Activated CD4-positive, alpha-beta T cell treated with anti-CD3 and anti-CD28 coated beads, Interleukin-2, amount 10 ng/mL, durations not matched to agents 7 days and 5 days (primary cell): Measurements from ENCODE around the gene MINAR2. TPM values are rescaled to one million over a fixed set of nuclear protein-coding genes. Genes with fewer than 3 reads are reported as not detected.

ENCODE experiments used
- CTCF ChIA-PET: fragments of 350-600 bp; sonication (Branson Sonifier 250); formaldehyde crosslinking; loops from one replicate; lab custom pipeline; 2021; ENCODE audit warnings: antibody characterized with exemption; lab: Charles Lee
- POLR2A ChIA-PET: fragments of 350-600 bp; sonication (Branson Sonifier 250); formaldehyde crosslinking; loops from one replicate; lab custom pipeline; 2021; ENCODE audit warnings: antibody characterized with exemption; lab: Charles Lee
- DNase-seq: peaks from one replicate; pipeline ENCODE4 v3.0.0-alpha.2; 2020
- H3K27ac Mint-ChIP-seq: one replicate; pipeline ENCODE4 v1.8.0; 2021; ENCODE audit warnings: mild to moderate bottlenecking, moderate library complexity, mixed read lengths
- H3K27me3 Mint-ChIP-seq: one replicate; pipeline ENCODE4 v1.8.0; 2021; ENCODE audit warnings: mixed read lengths
- H3K36me3 Mint-ChIP-seq: one replicate; pipeline ENCODE4 v1.8.0; 2021; ENCODE audit warnings: low read depth, mixed read lengths
- H3K4me1 Mint-ChIP-seq: one replicate; pipeline ENCODE4 v1.8.0; 2021; ENCODE audit warnings: mixed read lengths
- H3K4me3 Mint-ChIP-seq: one replicate; pipeline ENCODE4 v1.8.0; 2021; ENCODE audit warnings: mild to moderate bottlenecking, moderate library complexity, mixed read lengths
- H3K9me3 Mint-ChIP-seq: one replicate; pipeline ENCODE4 v1.8.0; 2021; ENCODE audit warnings: mixed read lengths
- total RNA-seq, 2 experiments: library from RNA; stranded (reverse); gene quantifications; one replicate each; pipeline ENCODE4 v1.2.3, GENCODE V29; 2021

MINAR2 gene
- total RNA-seq, 2 experiments from 2014 or later = not detected

GRCh38 chr5:129807162-129807814 is 59.4 kb downstream of the MINAR2 start:
- ChIA-PET CTCF (no interaction called here), POLR2A (no interaction called here)
- no peaks in the 10 kb centered on the region for H3K4me1 Mint-ChIP-seq
- no peaks in the 10 kb centered on the region for H3K36me3 Mint-ChIP-seq
- no peak overlapping the region for H3K4me3 Mint-ChIP-seq
- H3K27me3 Mint-ChIP-seq = no peaks in the 10 kb centered on the region
- H3K27ac Mint-ChIP-seq = no peak overlapping the region
- no peak for DNase-seq
- no peaks in the 10 kb centered on the region for H3K9me3 Mint-ChIP-seq

Other genes with a start within 250 kb of the MINAR2 start
- gene CHSY3, start 156.4 kb downstream of the MINAR2 start, total RNA-seq = not detected